HG02885 (cell line): Measurements from ENCODE around the gene KCNMA1.

Experiments
- ATAC-seq: cut with Tn5 transposase; IDR thresholded peaks from one replicate; pipeline ENCODE4 v1.9.1; 2021; ENCODE audit warnings: mild to moderate bottlenecking; ENCODE audit not compliant: unreplicated experiment, poor library complexity

KCNMA1 gene

GRCh38 chr10:76925636-76926405 is 711.8 kb downstream of the KCNMA1 start:
- ATAC-seq, result no peak

- ATAC-seq, result no peak
Measured at GRCh38 chr10:76922666-76923065, 714.9 kb downstream of the KCNMA1 start.

GRCh38 chr10:76921383-76922010 is 716.1 kb downstream of the KCNMA1 start:
- ATAC-seq, result no peak

GRCh38 chr10:76920581-76920980 is 717.0 kb downstream of the KCNMA1 start:
- no peak for ATAC-seq

- ATAC-seq, result no peak
Measured at GRCh38 chr10:76918106-76918505, 719.5 kb downstream of the KCNMA1 start.

- ATAC-seq, result no peak
Measured at GRCh38 chr10:76917071-76917470, 720.5 kb downstream of the KCNMA1 start.

GRCh38 chr10:76916536-76916935 is 721.1 kb downstream of the KCNMA1 start:
- ATAC-seq, result no peak

GRCh38 chr10:76915316-76915715 is 722.3 kb downstream of the KCNMA1 start:
- no peak for ATAC-seq

- ATAC-seq, result no peak
Measured at GRCh38 chr10:76911184-76911583, 726.4 kb downstream of the KCNMA1 start.

GRCh38 chr10:76910184-76910962 is 727.2 kb downstream of the KCNMA1 start:
- ATAC-seq, result no peak

- ATAC-seq, result no peak
Measured at GRCh38 chr10:76906256-76906655, 731.4 kb downstream of the KCNMA1 start.

GRCh38 chr10:76905251-76905650 is 732.4 kb downstream of the KCNMA1 start:
- no peak for ATAC-seq

GRCh38 chr10:76903387-76903945 is 734.1 kb downstream of the KCNMA1 start:
- no peak for ATAC-seq

GRCh38 chr10:76902949-76903348 is 734.7 kb downstream of the KCNMA1 start:
- no peak for ATAC-seq

GRCh38 chr10:76901701-76902100 is 735.9 kb downstream of the KCNMA1 start:
- ATAC-seq, result no peak

- ATAC-seq, result no peak
Measured at GRCh38 chr10:76899490-76899889, 738.1 kb downstream of the KCNMA1 start.

GRCh38 chr10:76892766-76893479 is 744.7 kb downstream of the KCNMA1 start:
- ATAC-seq, result no peak

- no peak for ATAC-seq
Measured at GRCh38 chr10:76887223-76888010, 750.2 kb downstream of the KCNMA1 start.

GRCh38 chr10:76885816-76886215 is 751.8 kb downstream of the KCNMA1 start:
- no peak for ATAC-seq
